C4-2B (cell line): Measurements from ENCODE around the gene MCCD1.

Experiments used
- H3K27ac ChIP-seq: fragments of 450-650 bp; 2 replicates; pipeline ENCODE4 v1.5.1; 2017
- CTCF ChIP-seq: fragments of 450-650 bp; conservative IDR thresholded peaks from 2 replicates; pipeline ENCODE4 v1.5.1; 2017; ENCODE audit warnings: mild to moderate bottlenecking
- ZFX ChIP-seq: fragments of 450-650 bp; IDR thresholded peaks from 2 replicates; pipeline ENCODE4 v1.6.1; 2017

Gene MCCD1

GRCh38 chr6:31533455-31533841, 4.7 kb downstream of the MCCD1 start:
- TF ChIP-seq CTCF, result no peak
- no peak for TF ChIP-seq ZFX
- H3K27ac ChIP-seq, result no peak overlapping the region

GRCh38 chr6:31534011-31534410, 5.2 kb downstream of the MCCD1 start:
- no peak overlapping the region for H3K27ac ChIP-seq
- no peak for TF ChIP-seq ZFX
- TF ChIP-seq CTCF, result no peak

- H3K27ac ChIP-seq, result no peak overlapping the region
- no peak for TF ChIP-seq ZFX
- no peak for TF ChIP-seq CTCF
Observed at GRCh38 chr6:31534521-31535040, 5.8 kb downstream of the MCCD1 start.

- H3K27ac ChIP-seq, result no peak overlapping the region
- no peak for TF ChIP-seq ZFX
- no peak for TF ChIP-seq CTCF
Observed at GRCh38 chr6:31535538-31536324, 7.0 kb downstream of the MCCD1 start.

- H3K27ac ChIP-seq, result no peak overlapping the region
- TF ChIP-seq CTCF (no peak), ZFX (no peak)
Observed at GRCh38 chr6:31538805-31539400, 10.1 kb downstream of the MCCD1 start.

GRCh38 chr6:31540640-31541039, 11.9 kb downstream of the MCCD1 start:
- TF ChIP-seq ZFX (no peak), CTCF (no peak)
- H3K27ac ChIP-seq, result peak overlapping the region; percentile 95

GRCh38 chr6:31541059-31541657, 12.4 kb downstream of the MCCD1 start:
- TF ChIP-seq CTCF, result no peak
- TF ChIP-seq ZFX, result no peak; the same call in 1 of the 2 replicates

More at GRCh38 chr6:31541059-31541657, 12.4 kb downstream of the MCCD1 start:
- peak overlapping the region; percentile 95 for H3K27ac ChIP-seq
